ENCODE measurements around the gene SRD5A1. TPM values are rescaled to one million over a fixed set of nuclear protein-coding genes. Genes with fewer than 3 reads are reported as not detected.

The SRD5A1 gene
- total RNA-seq, 1 donor from 2014 or later, result 12.8 TPM

DNA sequence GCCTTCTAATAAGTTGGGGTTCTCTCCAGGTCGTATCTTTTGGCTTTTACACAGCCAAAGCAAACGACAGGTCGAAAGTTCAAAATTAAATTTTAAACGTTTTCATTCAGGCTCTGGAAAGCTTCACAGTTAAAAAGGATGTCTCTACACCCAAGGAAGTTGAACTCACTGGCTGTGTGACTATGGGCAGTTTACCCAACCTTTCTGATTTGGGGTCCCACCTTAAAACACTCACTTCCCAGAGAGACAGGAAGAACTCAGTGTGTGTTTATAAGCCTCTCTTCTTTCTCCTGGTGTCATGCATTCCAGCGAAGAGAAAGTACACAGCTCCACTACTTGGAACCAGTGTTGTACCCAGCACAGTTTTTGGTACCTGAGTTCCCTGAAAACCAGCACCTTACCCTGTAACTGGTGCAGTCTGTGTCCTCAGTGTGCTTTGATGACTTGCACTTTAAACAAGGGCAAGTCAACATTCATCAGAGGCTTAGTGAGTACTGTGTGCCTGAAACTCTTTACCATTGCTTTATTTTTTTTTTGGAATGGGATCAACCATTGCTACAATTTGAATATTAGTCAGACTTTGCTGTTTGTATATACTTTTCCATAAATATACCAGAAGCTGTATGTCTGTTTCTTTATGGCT, 1.7 kb downstream of the SRD5A1 start:
- Mint-ChIP-seq H3K27me3 (ENCODE audit: low read depth) (no peaks in the 10 kb centered on the region), H3K36me3 (peaks cover 9% of the 10 kb centered on the region), H3K9me3 (no peaks in the 10 kb centered on the region), H3K4me3 (peak overlapping the region; percentile 57), H3K27ac (no peak overlapping the region), H3K4me1 (peaks cover 13% of the 10 kb centered on the region)
- TF ChIP-seq, protein P1, sequence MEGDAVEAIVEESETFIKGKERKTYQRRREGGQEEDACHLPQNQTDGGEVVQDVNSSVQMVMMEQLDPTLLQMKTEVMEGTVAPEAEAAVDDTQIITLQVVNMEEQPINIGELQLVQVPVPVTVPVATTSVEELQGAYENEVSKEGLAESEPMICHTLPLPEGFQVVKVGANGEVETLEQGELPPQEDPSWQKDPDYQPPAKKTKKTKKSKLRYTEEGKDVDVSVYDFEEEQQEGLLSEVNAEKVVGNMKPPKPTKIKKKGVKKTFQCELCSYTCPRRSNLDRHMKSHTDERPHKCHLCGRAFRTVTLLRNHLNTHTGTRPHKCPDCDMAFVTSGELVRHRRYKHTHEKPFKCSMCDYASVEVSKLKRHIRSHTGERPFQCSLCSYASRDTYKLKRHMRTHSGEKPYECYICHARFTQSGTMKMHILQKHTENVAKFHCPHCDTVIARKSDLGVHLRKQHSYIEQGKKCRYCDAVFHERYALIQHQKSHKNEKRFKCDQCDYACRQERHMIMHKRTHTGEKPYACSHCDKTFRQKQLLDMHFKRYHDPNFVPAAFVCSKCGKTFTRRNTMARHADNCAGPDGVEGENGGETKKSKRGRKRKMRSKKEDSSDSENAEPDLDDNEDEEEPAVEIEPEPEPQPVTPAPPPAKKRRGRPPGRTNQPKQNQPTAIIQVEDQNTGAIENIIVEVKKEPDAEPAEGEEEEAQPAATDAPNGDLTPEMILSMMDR (IDR thresholded peaks at IDR 0.05; ENCODE audit: unreplicated experiment), result no peak
- DNase-seq (ENCODE audit: low spot score in 2 of 2, unreplicated experiment in 2 of 2), result no peak

DNA sequence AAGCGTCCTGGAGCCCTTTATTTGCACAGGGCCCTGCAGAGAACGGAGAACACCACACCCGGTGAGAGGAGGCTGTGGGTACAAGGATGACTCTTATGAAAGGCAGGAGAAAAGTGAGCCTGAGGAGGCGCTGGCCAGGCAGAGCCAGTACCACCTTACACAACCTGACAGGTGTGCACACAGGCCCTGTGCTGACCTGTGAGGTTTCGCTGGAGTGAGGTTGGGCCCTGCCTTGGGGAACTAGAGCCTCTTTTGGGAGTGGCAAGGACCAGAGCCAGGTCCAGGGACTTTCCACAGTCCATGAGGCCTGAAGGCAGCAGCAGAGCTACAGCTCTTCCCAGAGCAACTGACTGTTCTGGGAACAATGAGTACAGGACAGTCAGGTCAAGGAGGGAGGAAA, 3.1 kb downstream of the SRD5A1 start:
- no peaks in the 10 kb centered on the region for H3K27me3 Mint-ChIP-seq (ENCODE audit: low read depth)
- H3K9me3 Mint-ChIP-seq, result no peaks in the 10 kb centered on the region
- no peak for DNase-seq (ENCODE audit: low spot score in 2 of 2, unreplicated experiment in 2 of 2)
- peaks cover 10% of the 10 kb centered on the region for H3K4me1 Mint-ChIP-seq
- H3K27ac Mint-ChIP-seq, result no peak overlapping the region
- peaks cover 2% of the 10 kb centered on the region for H3K36me3 Mint-ChIP-seq
- TF ChIP-seq, protein P1 (IDR thresholded peaks at IDR 0.05; ENCODE audit: unreplicated experiment), result no peak
- H3K4me3 Mint-ChIP-seq, result no peak overlapping the region

DNA sequence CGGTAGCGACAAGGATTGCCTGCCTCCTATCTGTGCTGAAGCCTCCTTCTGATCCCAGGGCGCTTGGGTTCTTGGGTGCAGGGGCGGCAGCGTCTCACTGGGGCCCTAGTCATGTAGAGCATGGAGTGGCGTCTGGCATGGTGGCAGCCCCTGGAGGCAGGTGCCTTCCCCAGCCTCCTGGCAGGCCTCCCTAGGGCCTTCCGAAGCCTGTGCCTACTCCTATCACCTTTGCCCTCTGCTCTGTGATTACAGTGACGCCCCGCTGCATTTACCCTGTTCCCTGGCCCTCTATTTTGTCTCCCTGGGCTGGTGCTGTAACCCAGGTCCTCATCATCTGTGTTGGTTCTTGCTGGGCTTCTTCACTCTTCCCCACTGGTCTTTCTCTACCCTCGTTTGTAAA, 3.8 kb downstream of the SRD5A1 start:
- no peaks in the 10 kb centered on the region for H3K27me3 Mint-ChIP-seq (ENCODE audit: low read depth)
- no peaks in the 10 kb centered on the region for H3K36me3 Mint-ChIP-seq
- no peaks in the 10 kb centered on the region for H3K9me3 Mint-ChIP-seq
- DNase-seq (ENCODE audit: low spot score in 2 of 2, unreplicated experiment in 2 of 2), result no peak
- peaks cover 5% of the 10 kb centered on the region for H3K4me1 Mint-ChIP-seq
- H3K4me3 Mint-ChIP-seq, result no peak overlapping the region
- H3K27ac Mint-ChIP-seq, result no peak overlapping the region
- TF ChIP-seq, protein P1 (IDR thresholded peaks at IDR 0.05; ENCODE audit: unreplicated experiment), result no peak

DNA sequence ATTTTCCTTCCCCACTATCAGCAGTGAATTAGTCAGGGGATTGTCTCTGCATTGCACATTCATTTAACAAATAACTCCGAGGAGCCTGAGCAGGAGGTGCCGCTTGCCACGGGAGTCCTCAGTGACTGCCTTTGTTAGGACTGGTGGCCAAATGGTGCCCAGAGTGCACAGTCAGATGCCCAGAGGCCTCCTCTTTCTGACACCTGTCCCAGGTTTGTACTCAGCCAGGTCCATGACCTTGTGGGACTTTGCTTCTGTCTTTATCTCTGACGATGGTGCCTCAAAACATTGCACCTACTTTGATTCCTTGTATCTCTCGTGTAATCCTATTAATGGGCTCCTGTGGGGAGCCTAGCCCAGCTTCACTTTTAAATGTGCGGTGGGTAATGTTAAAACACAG, 4.3 kb downstream of the SRD5A1 start:
- Mint-ChIP-seq H3K27ac (no peak overlapping the region), H3K36me3 (no peaks in the 10 kb centered on the region), H3K4me3 (no peak overlapping the region), H3K9me3 (no peaks in the 10 kb centered on the region), H3K27me3 (ENCODE audit: low read depth) (no peaks in the 10 kb centered on the region), H3K4me1 (no peaks in the 10 kb centered on the region)
- TF ChIP-seq, protein P1 (IDR thresholded peaks at IDR 0.05; ENCODE audit: unreplicated experiment), result no peak
- DNase-seq (ENCODE audit: low spot score in 2 of 2, unreplicated experiment in 2 of 2), result no peak

DNA sequence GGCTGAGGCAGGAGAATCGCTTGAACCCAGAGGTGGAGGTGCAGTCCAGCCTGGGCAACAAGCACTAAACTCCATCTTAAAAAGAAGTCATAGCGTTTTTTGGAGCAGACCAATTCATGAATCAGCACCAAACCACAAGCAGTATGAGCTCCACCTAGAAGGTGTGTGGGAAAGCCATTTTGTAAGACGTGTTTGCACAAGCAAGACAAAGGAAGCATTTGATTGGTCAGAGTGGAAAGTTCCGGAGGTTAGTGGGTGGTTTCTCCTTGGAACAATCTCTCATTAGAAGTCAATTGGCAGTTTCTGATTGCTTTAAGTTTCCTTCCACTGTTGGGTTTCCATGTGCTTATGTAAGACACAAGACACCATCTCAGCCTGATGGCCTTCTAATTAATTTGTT, 5.0 kb downstream of the SRD5A1 start:
- DNase-seq (ENCODE audit: low spot score in 2 of 2, unreplicated experiment in 2 of 2), result no peak
- no peaks in the 10 kb centered on the region for H3K4me1 Mint-ChIP-seq
- no peak overlapping the region for H3K27ac Mint-ChIP-seq
- H3K4me3 Mint-ChIP-seq, result no peak overlapping the region
- TF ChIP-seq, protein P1 (IDR thresholded peaks at IDR 0.05; ENCODE audit: unreplicated experiment), result no peak
- no peaks in the 10 kb centered on the region for H3K27me3 Mint-ChIP-seq (ENCODE audit: low read depth)
- H3K36me3 Mint-ChIP-seq, result no peaks in the 10 kb centered on the region
- no peaks in the 10 kb centered on the region for H3K9me3 Mint-ChIP-seq

DNA sequence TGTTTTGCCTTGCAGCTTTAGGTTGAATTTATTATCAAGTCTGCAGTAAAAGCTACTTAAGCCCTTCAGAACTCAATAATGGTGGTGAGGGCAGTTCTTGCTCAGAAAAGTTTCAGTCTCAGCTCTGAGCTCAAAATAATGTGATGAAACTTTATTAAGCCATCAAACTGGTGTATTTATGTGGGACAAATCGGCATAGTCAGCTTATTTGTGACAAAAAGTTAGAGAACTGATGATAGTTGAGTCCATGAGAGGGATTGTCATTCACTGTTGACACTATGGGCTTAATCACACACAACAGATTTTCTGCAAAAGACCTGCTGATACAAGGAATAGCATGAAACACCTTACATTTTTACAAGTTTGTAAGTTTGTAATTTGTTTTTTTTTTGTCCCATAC, 9.4 kb downstream of the SRD5A1 start:
- no peaks in the 10 kb centered on the region for H3K4me1 Mint-ChIP-seq
- H3K27me3 Mint-ChIP-seq (ENCODE audit: low read depth), result no peaks in the 10 kb centered on the region
- H3K4me3 Mint-ChIP-seq, result no peak overlapping the region
- H3K36me3 Mint-ChIP-seq, result no peaks in the 10 kb centered on the region
- no peak for DNase-seq (ENCODE audit: low spot score in 2 of 2, unreplicated experiment in 2 of 2)
- peaks cover 8% of the 10 kb centered on the region for H3K9me3 Mint-ChIP-seq
- TF ChIP-seq, protein P1 (IDR thresholded peaks at IDR 0.05; ENCODE audit: unreplicated experiment), result no peak
- H3K27ac Mint-ChIP-seq, result no peak overlapping the region
